ENCODE data around the gene BRD8. TPM values are rescaled to one million over a fixed set of nuclear protein-coding genes. Genes with fewer than 3 reads are reported as not detected.

BRD8 gene
- polyA plus RNA-seq, 1 experiment, result 72.2 TPM

GRCh38 chr5:138093036-138093435, 85.4 kb downstream of the BRD8 start:
- Histone ChIP-seq H3K27me3 (ENCODE audit: control insufficient read depth, insufficient read depth, low read length) (peaks cover 24% of the 10 kb centered on the region), H3K9me3 (ENCODE audit: control insufficient read depth, insufficient read depth, low read length) (no peaks in the 10 kb centered on the region), H3K27ac (ENCODE audit: low read depth, low read length) (no peak overlapping the region), H3K4me3 (ENCODE audit: low read depth, low read length) (no peak overlapping the region)
- TF ChIP-seq CTCF (IDR thresholded peaks at IDR 0.05; ENCODE audit: low read depth, low read length), result no peak
- CTCF ChIA-PET, result interaction anchor here (7.9 kb wide), 1 partner anchor 15 kb away, joined by 62 read pairs; no protein-coding TSS in a partner anchor
- POLR2A ChIA-PET, result no interaction called here
- no peak for DNase-seq (ENCODE audit: low read depth, low spot score)

- Histone ChIP-seq H3K27me3 (ENCODE audit: control insufficient read depth, insufficient read depth, low read length) (peaks cover 23% of the 10 kb centered on the region), H3K4me3 (ENCODE audit: low read depth, low read length) (no peak overlapping the region), H3K27ac (ENCODE audit: low read depth, low read length) (no peak overlapping the region), H3K9me3 (ENCODE audit: control insufficient read depth, insufficient read depth, low read length) (no peaks in the 10 kb centered on the region)
- CTCF ChIA-PET, result interaction anchor here (0.5 to 7.9 kb wide), 3 partner anchors 14 to 313 kb away, joined by 3 to 62 read pairs (median 4); no protein-coding TSS in a partner anchor
- no peak for DNase-seq (ENCODE audit: low read depth, low spot score)
- POLR2A ChIA-PET, result no interaction called here
- no peak for TF ChIP-seq CTCF (IDR thresholded peaks at IDR 0.05; ENCODE audit: low read depth, low read length)
Measured at GRCh38 chr5:138092301-138092700, 86.1 kb downstream of the BRD8 start.

- peaks cover 20% of the 10 kb centered on the region for H3K27me3 ChIP-seq (ENCODE audit: control insufficient read depth, insufficient read depth, low read length)
- no peak overlapping the region for H3K27ac ChIP-seq (ENCODE audit: low read depth, low read length)
- no peak for TF ChIP-seq CTCF (IDR thresholded peaks at IDR 0.05; ENCODE audit: low read depth, low read length)
- ChIA-PET POLR2A (no interaction called here), CTCF (interaction anchor here (1.4 to 7.9 kb wide), 3 partner anchors 14 to 56 kb away, joined by 4 to 62 read pairs (median 5); no protein-coding TSS in a partner anchor)
- H3K4me3 ChIP-seq (ENCODE audit: low read depth, low read length), result no peak overlapping the region
- DNase-seq (ENCODE audit: low read depth, low spot score), result no peak
- H3K9me3 ChIP-seq (ENCODE audit: control insufficient read depth, insufficient read depth, low read length), result no peaks in the 10 kb centered on the region
Measured at GRCh38 chr5:138091685-138092084, 86.7 kb downstream of the BRD8 start.

Small RNA genes within 50 kb of the gene (small RNA-seq; reads per million reads assigned to genes)
- gene RNU6-460P (ENCODE audit: insufficient read length, low read depth) (not detected), gene RNU6-888P (ENCODE audit: insufficient read length, low read depth) (not detected)

Other genes starting within 250 kb of the BRD8 start
- gene FAM13B, start 145.6 kb downstream of the BRD8 start, polyA plus RNA-seq (2011; rRNA removed), result 19.0 and 25.0 TPM in 2 replicates
- gene WNT8A, start 94.6 kb downstream of the BRD8 start, polyA plus RNA-seq (2011; rRNA removed), result not detected in 2 replicates
- 0.35 and 0.43 TPM in 2 replicates for gene NME5, start 39.2 kb downstream of the BRD8 start, polyA plus RNA-seq (2011; rRNA removed)
- 21.8 and 25.4 TPM in 2 replicates for gene KIF20A, start 482 bp upstream of the BRD8 start, polyA plus RNA-seq (2011; rRNA removed)
- gene CDC23, start 34.7 kb upstream of the BRD8 start, polyA plus RNA-seq (2011; rRNA removed), result 30.4 and 38.1 TPM in 2 replicates
- 0.11 TPM in 1 of 2 replicates, not detected in the other for gene GFRA3, start 96.0 kb upstream of the BRD8 start, polyA plus RNA-seq (2011; rRNA removed)
- gene CDC25C, start 153.2 kb upstream of the BRD8 start, polyA plus RNA-seq (2011; rRNA removed), result 3.2 and 4.8 TPM in 2 replicates
- 35.6 and 35.9 TPM in 2 replicates for gene FAM53C, start 159.6 kb upstream of the BRD8 start, polyA plus RNA-seq (2011; rRNA removed)
- 28.3 and 32.7 TPM in 2 replicates for gene KDM3B, start 174.1 kb upstream of the BRD8 start, polyA plus RNA-seq (2011; rRNA removed)